Neural progenitor cell (in vitro differentiated cells): ENCODE measurements around the gene RAPGEF6. TPM values are rescaled to one million over a fixed set of nuclear protein-coding genes. Genes with fewer than 3 reads are reported as not detected.

Experiments
- DNase-seq: peaks from one replicate; pipeline ENCODE4 v3.0.0-alpha.2; 2016; ENCODE audit warnings: low spot score
- H2AFZ ChIP-seq: fragments of 200-600 bp; sonication (generic); replicated peaks from 2 replicates; pipeline ENCODE4 v1.6.1; 2016; ENCODE audit warnings: antibody characterized with exemption
- H3F3A ChIP-seq: fragments of 200-600 bp; sonication (generic); 2 replicates; pipeline ENCODE4 v1.6.1; 2016; ENCODE audit warnings: antibody characterized with exemption, low read depth
- H3K27ac ChIP-seq: fragments of 200-600 bp; sonication (generic); 2 replicates; pipeline ENCODE4 v1.5.1; 2016; ENCODE audit warnings: mild to moderate bottlenecking
- H3K27me3 ChIP-seq: fragments of 200-600 bp; sonication (generic); 2 replicates; pipeline ENCODE4 v1.6.1; 2016; ENCODE audit warnings: mild to moderate bottlenecking, moderate library complexity
- H3K36me3 ChIP-seq: fragments of 200-600 bp; sonication (generic); 2 replicates; pipeline ENCODE4 v1.5.1; 2016
- H3K4me1 ChIP-seq: fragments of 200-600 bp; sonication (generic); 2 replicates; pipeline ENCODE4 v1.6.1; 2016; ENCODE audit warnings: mixed run types
- H3K4me2 ChIP-seq: fragments of 200-600 bp; sonication (generic); 2 replicates; pipeline ENCODE4 v1.6.1; 2016
- H3K4me3 ChIP-seq: fragments of 200-600 bp; sonication (generic); 2 replicates; pipeline ENCODE4 v1.5.1; 2016
- H3K79me2 ChIP-seq: fragments of 200-600 bp; sonication (generic); 2 replicates; pipeline ENCODE4 v1.6.1; 2016; ENCODE audit warnings: low read depth
- H3K9ac ChIP-seq: fragments of 200-600 bp; sonication (generic); 2 replicates; pipeline ENCODE4 v1.6.1; 2016
- H3K9me3 ChIP-seq: fragments of 200-600 bp; sonication (generic); 2 replicates; pipeline ENCODE4 v1.5.1; 2016; ENCODE audit warnings: low read depth
- H4K20me1 ChIP-seq: fragments of 200-600 bp; sonication (generic); 2 replicates; pipeline ENCODE4 v1.6.1; 2016; ENCODE audit warnings: low read depth
- H3K27ac Mint-ChIP-seq: 3 replicates; pipeline ENCODE4 v1.8.0; 2021; ENCODE audit warnings: mixed read lengths
- H3K27me3 Mint-ChIP-seq: 2 replicates; pipeline ENCODE4 v1.8.0; 2022; ENCODE audit warnings: low read depth, mild to moderate bottlenecking, inconsistent platforms, moderate library complexity, mixed read lengths; ENCODE audit not compliant: insufficient read depth
- H3K36me3 Mint-ChIP-seq: 3 replicates; pipeline ENCODE4 v1.8.0; 2021; ENCODE audit warnings: mixed read lengths
- H3K4me1 Mint-ChIP-seq: 3 replicates; pipeline ENCODE4 v1.8.0; 2021; ENCODE audit warnings: mixed read lengths
- H3K4me3 Mint-ChIP-seq: 3 replicates; pipeline ENCODE4 v1.8.0; 2021; ENCODE audit warnings: mild to moderate bottlenecking, moderate library complexity, mixed read lengths
- H3K9me3 Mint-ChIP-seq: 3 replicates; pipeline ENCODE4 v1.8.0; 2020; ENCODE audit warnings: mixed read lengths
- CTCF ChIP-seq: fragments of 200-600 bp; sonication (generic); IDR thresholded peaks from 2 replicates; pipeline ENCODE4 v1.5.1; 2017; ENCODE audit warnings: antibody characterized with exemption, mild to moderate bottlenecking
- EZH2 ChIP-seq: fragments of 200-600 bp; sonication (generic); IDR thresholded peaks from 2 replicates; pipeline ENCODE4 v1.6.1; 2017; ENCODE audit warnings: antibody characterized with exemption, mild to moderate bottlenecking, moderate library complexity
- EZH2phosphoT487 ChIP-seq: fragments of 200-600 bp; sonication (generic); IDR thresholded peaks from 2 replicates; pipeline ENCODE4 v1.6.1; 2017; ENCODE audit warnings: antibody characterized with exemption
- total RNA-seq: library from RNA; depleted of rRNA; stranded (reverse); fragments of >200 nt; gene quantifications from 2 replicates; pipeline ENCODE4 v1.2.3, GENCODE V29; 2015; ENCODE audit warnings: low replicate concordance

Gene RAPGEF6
- total RNA-seq, 1 donor from 2014 or later, result 18.1 TPM

GRCh38 chr5:131436081-131436480 is 198.9 kb downstream of the RAPGEF6 start:
- H3F3A ChIP-seq, result no peaks in the 10 kb centered on the region
- no peaks in the 10 kb centered on the region for H3K9me3 ChIP-seq
- Mint-ChIP-seq H3K27me3 (no peaks in the 10 kb centered on the region), H3K36me3 (peaks cover 28% of the 10 kb centered on the region), H3K4me1 (no peaks in the 10 kb centered on the region), H3K27ac (no peak overlapping the region), H3K4me3 (no peak overlapping the region), H3K9me3 (no peaks in the 10 kb centered on the region)
- H3K27ac ChIP-seq, result no peak overlapping the region
- H3K9ac ChIP-seq, result no peak overlapping the region
- no peaks in the 10 kb centered on the region for H4K20me1 ChIP-seq
- no peaks in the 10 kb centered on the region for H3K79me2 ChIP-seq
- no peaks in the 10 kb centered on the region for H3K27me3 ChIP-seq
- H2AFZ ChIP-seq, result no peak overlapping the region
- H3K4me1 ChIP-seq, result no peaks in the 10 kb centered on the region
- no peaks in the 10 kb centered on the region for H3K36me3 ChIP-seq
- TF ChIP-seq EZH2phosphoT487 (no peak), EZH2 (no peak), CTCF (no peak)
- no peak overlapping the region for H3K4me3 ChIP-seq
- no peak overlapping the region for H3K4me2 ChIP-seq
- no peak for DNase-seq

- no peak overlapping the region for H3K4me3 Mint-ChIP-seq
- H3K4me1 Mint-ChIP-seq, result no peaks in the 10 kb centered on the region
- H3K36me3 Mint-ChIP-seq, result peaks cover 33% of the 10 kb centered on the region
- Histone ChIP-seq H3K27me3 (no peaks in the 10 kb centered on the region), H3K27ac (no peak overlapping the region), H3K4me3 (no peak overlapping the region), H3K9me3 (no peaks in the 10 kb centered on the region), H2AFZ (no peak overlapping the region), H3K4me2 (no peak overlapping the region), H3K36me3 (no peaks in the 10 kb centered on the region), H3K9ac (no peak overlapping the region), H3K4me1 (no peaks in the 10 kb centered on the region), H3F3A (no peaks in the 10 kb centered on the region), H3K79me2 (no peaks in the 10 kb centered on the region), H4K20me1 (no peaks in the 10 kb centered on the region)
- TF ChIP-seq CTCF, result no peak
- no peak for TF ChIP-seq EZH2phosphoT487
- no peak for TF ChIP-seq EZH2
- H3K27me3 Mint-ChIP-seq, result no peaks in the 10 kb centered on the region
- DNase-seq, result no peak
- H3K27ac Mint-ChIP-seq, result no peak overlapping the region
- H3K9me3 Mint-ChIP-seq, result no peaks in the 10 kb centered on the region
Observed at GRCh38 chr5:131433109-131433508, 201.9 kb downstream of the RAPGEF6 start.

GRCh38 chr5:131431794-131432193 is 203.2 kb downstream of the RAPGEF6 start:
- H3K4me1 ChIP-seq, result no peaks in the 10 kb centered on the region
- no peak for TF ChIP-seq EZH2phosphoT487
- TF ChIP-seq EZH2, result no peak
- no peak for TF ChIP-seq CTCF
- no peak overlapping the region for H3K4me3 ChIP-seq
- Mint-ChIP-seq H3K9me3 (no peaks in the 10 kb centered on the region), H3K27ac (no peak overlapping the region), H3K27me3 (no peaks in the 10 kb centered on the region), H3K4me3 (no peak overlapping the region), H3K4me1 (no peaks in the 10 kb centered on the region), H3K36me3 (peaks cover 30% of the 10 kb centered on the region)
- H3K9me3 ChIP-seq, result no peaks in the 10 kb centered on the region
- no peaks in the 10 kb centered on the region for H3F3A ChIP-seq
- H3K4me2 ChIP-seq, result no peak overlapping the region
- H3K79me2 ChIP-seq, result no peaks in the 10 kb centered on the region
- no peak overlapping the region for H3K9ac ChIP-seq
- DNase-seq, result no peak
- H2AFZ ChIP-seq, result no peak overlapping the region
- no peaks in the 10 kb centered on the region for H3K36me3 ChIP-seq
- no peak overlapping the region for H3K27ac ChIP-seq
- no peaks in the 10 kb centered on the region for H3K27me3 ChIP-seq
- H4K20me1 ChIP-seq, result no peaks in the 10 kb centered on the region
